ENCODE results near the gene ADCY2.
A peak's percentile ranks its signal among the peaks of the same experiment; 100 is the strongest.

DNA sequence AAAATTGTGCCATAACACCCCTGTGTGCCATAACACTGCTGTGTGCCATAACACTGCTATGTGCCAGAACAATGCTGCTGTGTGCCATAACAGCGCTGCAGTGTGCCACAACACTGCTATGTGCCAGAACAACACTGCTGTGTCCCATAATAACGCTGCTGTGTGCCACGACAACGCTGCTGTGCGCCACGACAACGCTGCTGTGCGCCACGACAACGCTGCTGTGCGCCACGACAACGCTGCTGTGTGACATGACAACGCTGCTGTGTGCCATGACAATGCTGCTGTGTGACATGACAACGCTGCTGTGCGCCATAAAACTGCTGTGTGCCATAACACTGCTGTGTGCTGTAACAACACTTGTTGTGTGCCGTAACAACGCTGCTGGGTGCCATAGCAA is 429.1 kb downstream of the ADCY2 start:
- TF ChIP-seq, protein P1, sequence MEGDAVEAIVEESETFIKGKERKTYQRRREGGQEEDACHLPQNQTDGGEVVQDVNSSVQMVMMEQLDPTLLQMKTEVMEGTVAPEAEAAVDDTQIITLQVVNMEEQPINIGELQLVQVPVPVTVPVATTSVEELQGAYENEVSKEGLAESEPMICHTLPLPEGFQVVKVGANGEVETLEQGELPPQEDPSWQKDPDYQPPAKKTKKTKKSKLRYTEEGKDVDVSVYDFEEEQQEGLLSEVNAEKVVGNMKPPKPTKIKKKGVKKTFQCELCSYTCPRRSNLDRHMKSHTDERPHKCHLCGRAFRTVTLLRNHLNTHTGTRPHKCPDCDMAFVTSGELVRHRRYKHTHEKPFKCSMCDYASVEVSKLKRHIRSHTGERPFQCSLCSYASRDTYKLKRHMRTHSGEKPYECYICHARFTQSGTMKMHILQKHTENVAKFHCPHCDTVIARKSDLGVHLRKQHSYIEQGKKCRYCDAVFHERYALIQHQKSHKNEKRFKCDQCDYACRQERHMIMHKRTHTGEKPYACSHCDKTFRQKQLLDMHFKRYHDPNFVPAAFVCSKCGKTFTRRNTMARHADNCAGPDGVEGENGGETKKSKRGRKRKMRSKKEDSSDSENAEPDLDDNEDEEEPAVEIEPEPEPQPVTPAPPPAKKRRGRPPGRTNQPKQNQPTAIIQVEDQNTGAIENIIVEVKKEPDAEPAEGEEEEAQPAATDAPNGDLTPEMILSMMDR (conservative IDR thresholded peaks at IDR 0.05; ENCODE audit: low read depth in 2 of 2), result no peak
- TF ChIP-seq POLR2AphosphoS5 (IDR thresholded peaks at IDR 0.05; ENCODE audit: low read depth) (peak; percentile 64), ZNF114 (CRISPR knock-in tag; IDR thresholded peaks at IDR 0.05) (no peak), EZH2phosphoT487 (IDR thresholded peaks at IDR 0.05; ENCODE audit: unreplicated experiment) (no peak), EZH2 (IDR thresholded peaks at IDR 0.05; ENCODE audit: low read depth, unreplicated experiment) (no peak), JUNB (IDR thresholded peaks at IDR 0.05; ENCODE audit: unreplicated experiment) (no peak)
- TF ChIP-seq, protein P2, sequence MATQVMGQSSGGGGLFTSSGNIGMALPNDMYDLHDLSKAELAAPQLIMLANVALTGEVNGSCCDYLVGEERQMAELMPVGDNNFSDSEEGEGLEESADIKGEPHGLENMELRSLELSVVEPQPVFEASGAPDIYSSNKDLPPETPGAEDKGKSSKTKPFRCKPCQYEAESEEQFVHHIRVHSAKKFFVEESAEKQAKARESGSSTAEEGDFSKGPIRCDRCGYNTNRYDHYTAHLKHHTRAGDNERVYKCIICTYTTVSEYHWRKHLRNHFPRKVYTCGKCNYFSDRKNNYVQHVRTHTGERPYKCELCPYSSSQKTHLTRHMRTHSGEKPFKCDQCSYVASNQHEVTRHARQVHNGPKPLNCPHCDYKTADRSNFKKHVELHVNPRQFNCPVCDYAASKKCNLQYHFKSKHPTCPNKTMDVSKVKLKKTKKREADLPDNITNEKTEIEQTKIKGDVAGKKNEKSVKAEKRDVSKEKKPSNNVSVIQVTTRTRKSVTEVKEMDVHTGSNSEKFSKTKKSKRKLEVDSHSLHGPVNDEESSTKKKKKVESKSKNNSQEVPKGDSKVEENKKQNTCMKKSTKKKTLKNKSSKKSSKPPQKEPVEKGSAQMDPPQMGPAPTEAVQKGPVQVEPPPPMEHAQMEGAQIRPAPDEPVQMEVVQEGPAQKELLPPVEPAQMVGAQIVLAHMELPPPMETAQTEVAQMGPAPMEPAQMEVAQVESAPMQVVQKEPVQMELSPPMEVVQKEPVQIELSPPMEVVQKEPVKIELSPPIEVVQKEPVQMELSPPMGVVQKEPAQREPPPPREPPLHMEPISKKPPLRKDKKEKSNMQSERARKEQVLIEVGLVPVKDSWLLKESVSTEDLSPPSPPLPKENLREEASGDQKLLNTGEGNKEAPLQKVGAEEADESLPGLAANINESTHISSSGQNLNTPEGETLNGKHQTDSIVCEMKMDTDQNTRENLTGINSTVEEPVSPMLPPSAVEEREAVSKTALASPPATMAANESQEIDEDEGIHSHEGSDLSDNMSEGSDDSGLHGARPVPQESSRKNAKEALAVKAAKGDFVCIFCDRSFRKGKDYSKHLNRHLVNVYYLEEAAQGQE (IDR thresholded peaks at IDR 0.05; ENCODE audit: unreplicated experiment), result no peak

Measured in GM23338 (cell line).